Transverse colon (tissue), 4 donors: ENCODE data around the gene SYCP3. TPM values are rescaled to one million over a fixed set of nuclear protein-coding genes. Genes with fewer than 3 reads are reported as not detected.

Experiments used
- DNase-seq: peaks from one replicate; pipeline ENCODE4 v3.0.0-alpha.2; 2019
- H3K27ac ChIP-seq, 4 donors: fragments of 200-600 bp; sonication (generic); 2 replicates each; pipeline ENCODE4 v1.5.1; 2016 to 2018; ENCODE audit warnings: inconsistent platforms in 4 of 4
- H3K27me3 ChIP-seq: fragments of 200-600 bp; sonication (generic); 2 replicates; pipeline ENCODE4 v1.5.1; 2017; ENCODE audit warnings: inconsistent platforms
- H3K36me3 ChIP-seq, 4 donors: fragments of 200-600 bp; sonication (generic); 2 replicates each; pipeline ENCODE4 v1.5.1; 2017 to 2019; ENCODE audit warnings: inconsistent platforms in 4 of 4
- H3K4me1 ChIP-seq, 4 donors: fragments of 200-600 bp; sonication (generic); 2 replicates each; pipeline ENCODE4 v1.5.1; 2017 to 2020; ENCODE audit warnings: inconsistent platforms in 4 of 4
- H3K4me3 ChIP-seq, 4 donors: fragments of 200-600 bp; sonication (generic); 1 replicate in 1 of 4; 2 replicates in 3 of 4; pipeline versions ENCODE4 v1.5.1 to v1.6.1; 2017 to 2019; ENCODE audit warnings: inconsistent platforms in 4 of 4
- H3K9me3 ChIP-seq, 2 donors: fragments of 200-600 bp; sonication (generic); 2 replicates each; pipeline ENCODE4 v1.5.1; 2017 to 2019; ENCODE audit warnings: inconsistent platforms in 2 of 2
- CTCF ChIP-seq, 5 experiments: fragments of 200-600 bp in 3 of 5; fragments of 450-650 bp in 2 of 5; sonication (generic) in 3 of 5; IDR thresholded peaks; 1 replicate in 2 of 5; 2 replicates in 3 of 5; pipeline ENCODE4 v1.5.1; 2016 to 2017; ENCODE audit warnings: antibody characterized with exemption in 5 of 5, inconsistent platforms in 3 of 5, mild to moderate bottlenecking in 2 of 5, moderate library complexity in 1 of 5
- EP300 ChIP-seq: sonication (generic); formaldehyde crosslinking; IDR thresholded peaks from one replicate; pipeline ENCODE4 v1.6.1; 2017; ENCODE audit warnings: antibody characterized with exemption, low read depth
- POLR2A ChIP-seq: fragments of 450-650 bp; IDR thresholded peaks from one replicate; pipeline ENCODE4 v1.6.1; 2016; ENCODE audit warnings: antibody characterized with exemption, mild to moderate bottlenecking, moderate library complexity
- POLR2AphosphoS5 ChIP-seq, 3 donors: sonication (generic); formaldehyde crosslinking; IDR thresholded peaks; one replicate each; pipeline ENCODE4 v1.6.1; 2016; ENCODE audit warnings: antibody characterized with exemption in 3 of 3
- WGBS, 2 donors: methylation state at CpG; one replicate each; pipeline ENCODE4 v1.1.5; 2018; ENCODE audit warnings: low coverage in 1 of 2; 5-methylcytosine and 5-hydroxymethylcytosine counted together
- in situ Hi-C, 4 donors: fragments of 200-750 bp; cut with MboI; loops; one replicate each; pipeline versions ENCODE4 v1.15.0 to v1.15.1; 2017; ENCODE audit warnings: low sequenced_read_pairs in 3 of 4, low pct_ligation_motif_present in 1 of 4, low pct_unique_long_range_greater_than_20kb in 1 of 4
- intact Hi-C: fragments of 100-400 bp; cut with DNase I; formaldehyde crosslinking; loops from one replicate; pipeline ENCODE4 v1.15.1; 2023; ENCODE audit warnings: low total_unique reads
- total RNA-seq, 4 donors: library from RNA; depleted of rRNA; stranded (reverse); fragments of >200 nt; gene quantifications; one replicate each; pipeline ENCODE4 v1.1.0, GENCODE V29; 2016

Gene SYCP3
- total RNA-seq, 4 donors from 2014 or later: 0.16 TPM; not detected in 3

GRCh38 chr12:101775816-101776215 is 36.6 kb upstream of the SYCP3 start:
- 49 to 56% methylated on average over 2 of the region's 2 CpGs for WGBS, 2 donors
- Histone ChIP-seq H3K9me3 (no peaks in the 10 kb centered on the region), H3K4me1 (peaks cover 0 to 57% (median 0%) of the 10 kb centered on the region in 4 donors), H3K36me3 (peaks cover 0 to under 1% (median 0%) of the 10 kb centered on the region in 4 donors), H3K27me3 (no peaks in the 10 kb centered on the region), H3K4me3 (no peak overlapping the region), H3K27ac (no peak overlapping the region)
- TF ChIP-seq EP300 (no peak), CTCF (IDR thresholded peaks at IDR 0.05) (no peak), POLR2A (no peak), POLR2AphosphoS5 (IDR thresholded peaks at IDR 0.05) (no peak)
- intact Hi-C loops (no loop called here), in situ Hi-C loops (loop anchor here in 2 of 4 donors (10.0 kb wide), 2 partner anchors 59 to 69 kb away; partner anchors contain the start of gene GNPTAB (in 1 of the 2))
- DNase-seq: no peak

- no peaks in the 10 kb centered on the region for H3K9me3 ChIP-seq
- in situ Hi-C loops: loop anchor here in 3 of 4 donors (5.0 to 25.0 kb wide), 5 partner anchors 59 to 361 kb away; partner anchors contain the start of genes ARL1 (in 2 of the 3) and GNPTAB (in 2 of the 3)
- 50 to 52% methylated on average over 2 of the region's 2 CpGs for WGBS, 2 donors
- TF ChIP-seq POLR2A (no peak), CTCF (IDR thresholded peaks at IDR 0.05) (peak; percentile 93 to 96 (median 95)), POLR2AphosphoS5 (IDR thresholded peaks at IDR 0.05) (peak in 1 of 3 donors; percentile 53)
- no peak overlapping the region for H3K27ac ChIP-seq
- H3K4me3 ChIP-seq: no peak overlapping the region
- intact Hi-C loops: loop anchor here (2.0 kb wide), 1 partner anchor 65 kb away; no protein-coding TSS in a partner anchor
- DNase-seq: peak; percentile 69
- H3K27me3 ChIP-seq: no peaks in the 10 kb centered on the region
- H3K36me3 ChIP-seq: peaks cover 0 to 12% (median 5%) of the 10 kb centered on the region in 4 donors
- H3K4me1 ChIP-seq: peaks cover 0 to 41% (median 0%) of the 10 kb centered on the region in 4 donors
Measured at GRCh38 chr12:101773650-101774162, 34.4 kb upstream of the SYCP3 start.

- Histone ChIP-seq H3K27me3 (no peaks in the 10 kb centered on the region), H3K9me3 (no peaks in the 10 kb centered on the region), H3K27ac (no peak overlapping the region), H3K4me3 (no peak overlapping the region), H3K36me3 (peaks cover 0 to 19% (median 9%) of the 10 kb centered on the region in 4 donors), H3K4me1 (peaks cover 0 to 26% (median 0%) of the 10 kb centered on the region in 4 donors)
- WGBS, 2 donors: 51 to 57% methylated on average over 3 to 5 of the region's 5 CpGs
- TF ChIP-seq POLR2A (no peak), POLR2AphosphoS5 (IDR thresholded peaks at IDR 0.05) (no peak), CTCF (IDR thresholded peaks at IDR 0.05) (no peak), EP300 (no peak)
- in situ Hi-C loops (loop anchor here in 3 of 4 donors (5.0 to 25.0 kb wide), 5 partner anchors 60 to 360 kb away; partner anchors contain the start of genes ARL1 (in 2 of the 3) and GNPTAB (in 2 of the 3)), intact Hi-C loops (loop anchor here (2.0 kb wide), 1 partner anchor 67 kb away; no protein-coding TSS in a partner anchor)
- DNase-seq: no peak
Measured at GRCh38 chr12:101772012-101772775, 32.9 kb upstream of the SYCP3 start.

- Histone ChIP-seq H3K9me3 (no peaks in the 10 kb centered on the region), H3K4me1 (peaks cover 0 to 22% (median 0%) of the 10 kb centered on the region in 4 donors), H3K27ac (no peak overlapping the region), H3K4me3 (no peak overlapping the region), H3K36me3 (peaks cover 0 to 28% (median 10%) of the 10 kb centered on the region in 4 donors), H3K27me3 (no peaks in the 10 kb centered on the region)
- in situ Hi-C loops: loop anchor here (5.0 to 25.0 kb wide), 6 partner anchors 62 to 358 kb away; partner anchors contain the start of genes GNPTAB (in 3 of the 4) and ARL1 (in 2 of the 4)
- intact Hi-C loops: no loop called here
- WGBS, 2 donors: 65 to 79% methylated on average over 5 of the region's 5 CpGs
- DNase-seq: no peak
- no peak for TF ChIP-seq POLR2AphosphoS5 (IDR thresholded peaks at IDR 0.05)
- TF ChIP-seq POLR2A: no peak
- no peak for TF ChIP-seq EP300
- TF ChIP-seq CTCF (IDR thresholded peaks at IDR 0.05): no peak
Measured at GRCh38 chr12:101769865-101770264, 30.6 kb upstream of the SYCP3 start.
